RPMI8226 (cell line): Measurements from ENCODE around the gene FOXP4.

Experiments used
- DNase-seq: peaks from one replicate; pipeline ENCODE4 v3.0.0-alpha.2; 2015

The FOXP4 gene

GRCh38 chr6:41522780-41523548, 23.2 kb upstream of the FOXP4 start:
- DNase-seq, result no peak

GRCh38 chr6:41523915-41524633, 22.1 kb upstream of the FOXP4 start:
- no peak for DNase-seq

- DNase-seq, result no peak
These were observed 21.6 kb upstream of the FOXP4 start for GRCh38 chr6:41524634-41525011.

GRCh38 chr6:41527721-41528408, 18.3 kb upstream of the FOXP4 start:
- no peak for DNase-seq

- no peak for DNase-seq
These were observed 17.7 kb upstream of the FOXP4 start for GRCh38 chr6:41528409-41528963.

- DNase-seq, result no peak
These were observed 17.1 kb upstream of the FOXP4 start for GRCh38 chr6:41529049-41529448.

- no peak for DNase-seq
These were observed 16.2 kb upstream of the FOXP4 start for GRCh38 chr6:41529970-41530369.

- DNase-seq, result no peak
These were observed 15.7 kb upstream of the FOXP4 start for GRCh38 chr6:41530476-41530875.

- DNase-seq, result no peak
These were observed 15.2 kb upstream of the FOXP4 start for GRCh38 chr6:41531016-41531415.

- DNase-seq, result no peak
These were observed 14.3 kb upstream of the FOXP4 start for GRCh38 chr6:41531591-41532582.

- DNase-seq, result no peak
These were observed 10.4 kb upstream of the FOXP4 start for GRCh38 chr6:41535766-41536165.

GRCh38 chr6:41536795-41537758, 9.1 kb upstream of the FOXP4 start:
- DNase-seq, result peak; percentile 95

- DNase-seq, result no peak
These were observed 7.5 kb upstream of the FOXP4 start for GRCh38 chr6:41538556-41539182.

- no peak for DNase-seq
These were observed 7.0 kb upstream of the FOXP4 start for GRCh38 chr6:41539204-41539603.

- DNase-seq, result no peak
These were observed 4.8 kb upstream of the FOXP4 start for GRCh38 chr6:41541364-41541763.

GRCh38 chr6:41543087-41543486, 3.1 kb upstream of the FOXP4 start:
- DNase-seq, result no peak

- DNase-seq, result no peak
These were observed 906 bp upstream of the FOXP4 start for GRCh38 chr6:41545247-41545702.

GRCh38 chr6:41546475-41546865, 289 bp downstream of the FOXP4 start:
- peak; percentile 66 for DNase-seq

- peak; percentile 70 for DNase-seq
These were observed 951 bp downstream of the FOXP4 start for GRCh38 chr6:41546866-41547798.

GRCh38 chr6:41547799-41548097, 1.6 kb downstream of the FOXP4 start:
- DNase-seq, result no peak
